ENCODE results near the gene KIF5A. TPM values are rescaled to one million over a fixed set of nuclear protein-coding genes. Genes with fewer than 3 reads are reported as not detected.

Gene KIF5A
- total and polyA plus RNA-seq, 2 of the 13 experiments (the other 11 are each of a cell fraction or from before 2014, with no cell fraction given) = 1.6 to 11.9 TPM

DNA sequence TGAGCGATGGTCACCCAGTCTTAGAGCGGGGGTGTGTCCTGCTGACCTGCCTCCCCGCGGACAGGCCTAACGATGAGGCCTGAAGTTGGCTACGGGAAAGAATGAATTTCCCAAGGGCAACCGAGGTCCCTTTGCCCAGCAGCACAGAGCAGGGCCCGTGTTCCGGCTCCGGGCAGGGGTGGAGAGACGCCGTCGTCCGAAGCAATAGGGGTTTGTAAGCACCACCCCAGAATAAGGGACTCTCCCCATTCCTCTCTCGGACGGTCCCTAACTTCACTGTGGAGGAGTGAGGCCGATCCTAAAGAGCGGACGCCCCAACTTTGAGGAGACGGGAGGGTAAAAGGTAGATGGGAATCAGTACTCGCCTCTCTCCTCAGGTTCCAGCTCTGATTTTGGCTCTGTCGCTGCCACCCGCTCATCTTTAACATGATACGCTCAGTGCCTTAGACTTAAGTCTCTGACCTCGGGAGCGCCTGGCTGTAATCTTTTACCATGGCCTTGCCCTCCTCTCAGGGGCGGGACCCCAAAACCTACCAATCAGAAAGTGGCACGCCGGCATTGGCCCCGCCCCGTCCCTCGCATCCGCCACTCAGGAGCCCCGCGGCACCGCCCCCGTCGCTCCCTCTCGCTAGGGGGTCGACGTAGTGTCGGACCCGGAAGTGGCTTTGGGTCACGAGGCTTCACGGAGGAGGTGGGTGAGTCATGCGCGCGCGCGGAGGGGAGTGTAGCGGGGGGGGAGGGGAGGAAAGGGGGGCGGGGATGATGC lies 29.6 kb upstream of the KIF5A start, which contains the start of gene DDIT3 (continued):
- TF ChIP-seq, protein P1, sequence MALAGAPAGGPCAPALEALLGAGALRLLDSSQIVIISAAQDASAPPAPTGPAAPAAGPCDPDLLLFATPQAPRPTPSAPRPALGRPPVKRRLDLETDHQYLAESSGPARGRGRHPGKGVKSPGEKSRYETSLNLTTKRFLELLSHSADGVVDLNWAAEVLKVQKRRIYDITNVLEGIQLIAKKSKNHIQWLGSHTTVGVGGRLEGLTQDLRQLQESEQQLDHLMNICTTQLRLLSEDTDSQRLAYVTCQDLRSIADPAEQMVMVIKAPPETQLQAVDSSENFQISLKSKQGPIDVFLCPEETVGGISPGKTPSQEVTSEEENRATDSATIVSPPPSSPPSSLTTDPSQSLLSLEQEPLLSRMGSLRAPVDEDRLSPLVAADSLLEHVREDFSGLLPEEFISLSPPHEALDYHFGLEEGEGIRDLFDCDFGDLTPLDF (CRISPR knock-in tag; IDR thresholded peaks at IDR 0.05) = no peak; the same call in 1 of the 2 replicates
- peak; percentile 81 for TF ChIP-seq ZNF430 (CRISPR knock-in tag; IDR thresholded peaks at IDR 0.05)
- TF ChIP-seq, protein P2, sequence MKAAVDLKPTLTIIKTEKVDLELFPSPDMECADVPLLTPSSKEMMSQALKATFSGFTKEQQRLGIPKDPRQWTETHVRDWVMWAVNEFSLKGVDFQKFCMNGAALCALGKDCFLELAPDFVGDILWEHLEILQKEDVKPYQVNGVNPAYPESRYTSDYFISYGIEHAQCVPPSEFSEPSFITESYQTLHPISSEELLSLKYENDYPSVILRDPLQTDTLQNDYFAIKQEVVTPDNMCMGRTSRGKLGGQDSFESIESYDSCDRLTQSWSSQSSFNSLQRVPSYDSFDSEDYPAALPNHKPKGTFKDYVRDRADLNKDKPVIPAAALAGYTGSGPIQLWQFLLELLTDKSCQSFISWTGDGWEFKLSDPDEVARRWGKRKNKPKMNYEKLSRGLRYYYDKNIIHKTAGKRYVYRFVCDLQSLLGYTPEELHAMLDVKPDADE (CRISPR knock-in tag; IDR thresholded peaks at IDR 0.05) = no peak
- peak; percentile 62; the same call in 1 of the 2 replicates for TF ChIP-seq MED1 (CRISPR knock-in tag; IDR thresholded peaks at IDR 0.05)
- TF ChIP-seq MAFK (conservative IDR thresholded peaks at IDR 0.05 in 1 of 2, IDR thresholded peaks at IDR 0.05 in 1 of 2; ENCODE audit: low read length in 2 of 2) = no peak
- peak; percentile 100 for TF ChIP-seq POLR2G (IDR thresholded peaks at IDR 0.05; ENCODE audit: low read depth, low read length)
- TF ChIP-seq, protein P3, sequence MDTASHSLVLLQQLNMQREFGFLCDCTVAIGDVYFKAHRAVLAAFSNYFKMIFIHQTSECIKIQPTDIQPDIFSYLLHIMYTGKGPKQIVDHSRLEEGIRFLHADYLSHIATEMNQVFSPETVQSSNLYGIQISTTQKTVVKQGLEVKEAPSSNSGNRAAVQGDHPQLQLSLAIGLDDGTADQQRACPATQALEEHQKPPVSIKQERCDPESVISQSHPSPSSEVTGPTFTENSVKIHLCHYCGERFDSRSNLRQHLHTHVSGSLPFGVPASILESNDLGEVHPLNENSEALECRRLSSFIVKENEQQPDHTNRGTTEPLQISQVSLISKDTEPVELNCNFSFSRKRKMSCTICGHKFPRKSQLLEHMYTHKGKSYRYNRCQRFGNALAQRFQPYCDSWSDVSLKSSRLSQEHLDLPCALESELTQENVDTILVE (CRISPR knock-in tag; IDR thresholded peaks at IDR 0.05) = peak; percentile 85
- TF ChIP-seq CCDC6 (CRISPR knock-in tag; IDR thresholded peaks at IDR 0.05) = no peak
- TF ChIP-seq ZNF20 (CRISPR knock-in tag; IDR thresholded peaks at IDR 0.05) = no peak
- no peak; the same call in 1 of the 2 replicates for TF ChIP-seq ZBTB37 (CRISPR knock-in tag; IDR thresholded peaks at IDR 0.05)
- TF ChIP-seq, protein P4, sequence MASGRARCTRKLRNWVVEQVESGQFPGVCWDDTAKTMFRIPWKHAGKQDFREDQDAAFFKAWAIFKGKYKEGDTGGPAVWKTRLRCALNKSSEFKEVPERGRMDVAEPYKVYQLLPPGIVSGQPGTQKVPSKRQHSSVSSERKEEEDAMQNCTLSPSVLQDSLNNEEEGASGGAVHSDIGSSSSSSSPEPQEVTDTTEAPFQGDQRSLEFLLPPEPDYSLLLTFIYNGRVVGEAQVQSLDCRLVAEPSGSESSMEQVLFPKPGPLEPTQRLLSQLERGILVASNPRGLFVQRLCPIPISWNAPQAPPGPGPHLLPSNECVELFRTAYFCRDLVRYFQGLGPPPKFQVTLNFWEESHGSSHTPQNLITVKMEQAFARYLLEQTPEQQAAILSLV (CRISPR knock-in tag; IDR thresholded peaks at IDR 0.05; ENCODE audit: borderline replicate concordance) = peak; percentile 77; the same call in 1 of the 2 replicates
- TF ChIP-seq, protein P5, sequence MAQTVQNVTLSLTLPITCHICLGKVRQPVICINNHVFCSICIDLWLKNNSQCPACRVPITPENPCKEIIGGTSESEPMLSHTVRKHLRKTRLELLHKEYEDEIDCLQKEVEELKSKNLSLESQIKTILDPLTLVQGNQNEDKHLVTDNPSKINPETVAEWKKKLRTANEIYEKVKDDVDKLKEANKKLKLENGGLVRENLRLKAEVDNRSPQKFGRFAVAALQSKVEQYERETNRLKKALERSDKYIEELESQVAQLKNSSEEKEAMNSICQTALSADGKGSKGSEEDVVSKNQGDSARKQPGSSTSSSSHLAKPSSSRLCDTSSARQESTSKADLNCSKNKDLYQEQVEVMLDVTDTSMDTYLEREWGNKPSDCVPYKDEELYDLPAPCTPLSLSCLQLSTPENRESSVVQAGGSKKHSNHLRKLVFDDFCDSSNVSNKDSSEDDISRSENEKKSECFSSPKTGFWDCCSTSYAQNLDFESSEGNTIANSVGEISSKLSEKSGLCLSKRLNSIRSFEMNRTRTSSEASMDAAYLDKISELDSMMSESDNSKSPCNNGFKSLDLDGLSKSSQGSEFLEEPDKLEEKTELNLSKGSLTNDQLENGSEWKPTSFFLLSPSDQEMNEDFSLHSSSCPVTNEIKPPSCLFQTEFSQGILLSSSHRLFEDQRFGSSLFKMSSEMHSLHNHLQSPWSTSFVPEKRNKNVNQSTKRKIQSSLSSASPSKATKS (CRISPR knock-in tag; IDR thresholded peaks at IDR 0.05) = no peak
- TF ChIP-seq THAP9 (CRISPR knock-in tag; IDR thresholded peaks at IDR 0.05; ENCODE audit: borderline replicate concordance) = 0 out of 2 replicates have a peak, but pooled peaks have one; percentile 52
- no peak; the same call in 1 of the 2 replicates for TF ChIP-seq ZNF431 (CRISPR knock-in tag; IDR thresholded peaks at IDR 0.05; ENCODE audit: borderline replicate concordance, low read depth)
- no peak for TF ChIP-seq PTBP1 (IDR thresholded peaks at IDR 0.05; ENCODE audit: low read depth, low read length, poor library complexity, severe bottlenecking)
- TF ChIP-seq MAFF (IDR thresholded peaks at IDR 0.05; ENCODE audit: low read depth, low read length) = no peak
